HepG2 (cell line): ENCODE results near the gene C16orf82.

Source experiments
- CTCF ChIP-seq: sonication (generic); formaldehyde crosslinking; IDR thresholded peaks from 2 replicates; pipeline ENCODE4 v1.5.0; 2020; ENCODE audit warnings: mild to moderate bottlenecking, missing genetic modification reagents, moderate library complexity
- POLR2AphosphoS5 ChIP-seq: IDR thresholded peaks from 2 replicates; pipeline ENCODE4 v1.6.1; 2012; ENCODE audit warnings: low read depth, low read length
- ZNF143 ChIP-seq: sonication (generic); formaldehyde crosslinking; IDR thresholded peaks from 2 replicates; pipeline ENCODE4 v1.4.0; 2020; ENCODE audit warnings: missing genetic modification reagents
- ZNF224 ChIP-seq: sonication (generic); formaldehyde crosslinking; IDR thresholded peaks from 2 replicates; pipeline ENCODE4 v1.5.0; 2020; ENCODE audit warnings: mild to moderate bottlenecking, missing genetic modification reagents
- ZNF572 ChIP-seq: sonication (generic); formaldehyde crosslinking; IDR thresholded peaks from 2 replicates; pipeline ENCODE4 v1.5.1; 2020; ENCODE audit warnings: mild to moderate bottlenecking, missing genetic modification reagents
- TF ChIP-seq, protein P1 (sequence below): sonication (generic); formaldehyde crosslinking; IDR thresholded peaks from 2 replicates; pipeline ENCODE4 v1.4.0; 2020; ENCODE audit warnings: missing genetic modification reagents
- TF ChIP-seq, protein P2 (sequence below), 2 experiments: IDR thresholded peaks; 2 replicates each; pipeline ENCODE4 v1.6.1; 2011 to 2012; ENCODE audit warnings: low read length in 2 of 2, borderline replicate concordance in 1 of 2, low read depth in 1 of 2, mild to moderate bottlenecking in 1 of 2, moderate library complexity in 1 of 2

- TF ChIP-seq ZNF143 (CRISPR knock-in tag), result no peak
- TF ChIP-seq POLR2AphosphoS5, result no peak
- TF ChIP-seq, protein P1, sequence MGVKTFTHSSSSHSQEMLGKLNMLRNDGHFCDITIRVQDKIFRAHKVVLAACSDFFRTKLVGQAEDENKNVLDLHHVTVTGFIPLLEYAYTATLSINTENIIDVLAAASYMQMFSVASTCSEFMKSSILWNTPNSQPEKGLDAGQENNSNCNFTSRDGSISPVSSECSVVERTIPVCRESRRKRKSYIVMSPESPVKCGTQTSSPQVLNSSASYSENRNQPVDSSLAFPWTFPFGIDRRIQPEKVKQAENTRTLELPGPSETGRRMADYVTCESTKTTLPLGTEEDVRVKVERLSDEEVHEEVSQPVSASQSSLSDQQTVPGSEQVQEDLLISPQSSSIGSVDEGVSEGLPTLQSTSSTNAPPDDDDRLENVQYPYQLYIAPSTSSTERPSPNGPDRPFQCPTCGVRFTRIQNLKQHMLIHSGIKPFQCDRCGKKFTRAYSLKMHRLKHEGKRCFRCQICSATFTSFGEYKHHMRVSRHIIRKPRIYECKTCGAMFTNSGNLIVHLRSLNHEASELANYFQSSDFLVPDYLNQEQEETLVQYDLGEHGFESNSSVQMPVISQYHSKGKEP, result no peak
- no peak for TF ChIP-seq ZNF572 (CRISPR knock-in tag)
- no peak for TF ChIP-seq CTCF
- TF ChIP-seq, protein P2, sequence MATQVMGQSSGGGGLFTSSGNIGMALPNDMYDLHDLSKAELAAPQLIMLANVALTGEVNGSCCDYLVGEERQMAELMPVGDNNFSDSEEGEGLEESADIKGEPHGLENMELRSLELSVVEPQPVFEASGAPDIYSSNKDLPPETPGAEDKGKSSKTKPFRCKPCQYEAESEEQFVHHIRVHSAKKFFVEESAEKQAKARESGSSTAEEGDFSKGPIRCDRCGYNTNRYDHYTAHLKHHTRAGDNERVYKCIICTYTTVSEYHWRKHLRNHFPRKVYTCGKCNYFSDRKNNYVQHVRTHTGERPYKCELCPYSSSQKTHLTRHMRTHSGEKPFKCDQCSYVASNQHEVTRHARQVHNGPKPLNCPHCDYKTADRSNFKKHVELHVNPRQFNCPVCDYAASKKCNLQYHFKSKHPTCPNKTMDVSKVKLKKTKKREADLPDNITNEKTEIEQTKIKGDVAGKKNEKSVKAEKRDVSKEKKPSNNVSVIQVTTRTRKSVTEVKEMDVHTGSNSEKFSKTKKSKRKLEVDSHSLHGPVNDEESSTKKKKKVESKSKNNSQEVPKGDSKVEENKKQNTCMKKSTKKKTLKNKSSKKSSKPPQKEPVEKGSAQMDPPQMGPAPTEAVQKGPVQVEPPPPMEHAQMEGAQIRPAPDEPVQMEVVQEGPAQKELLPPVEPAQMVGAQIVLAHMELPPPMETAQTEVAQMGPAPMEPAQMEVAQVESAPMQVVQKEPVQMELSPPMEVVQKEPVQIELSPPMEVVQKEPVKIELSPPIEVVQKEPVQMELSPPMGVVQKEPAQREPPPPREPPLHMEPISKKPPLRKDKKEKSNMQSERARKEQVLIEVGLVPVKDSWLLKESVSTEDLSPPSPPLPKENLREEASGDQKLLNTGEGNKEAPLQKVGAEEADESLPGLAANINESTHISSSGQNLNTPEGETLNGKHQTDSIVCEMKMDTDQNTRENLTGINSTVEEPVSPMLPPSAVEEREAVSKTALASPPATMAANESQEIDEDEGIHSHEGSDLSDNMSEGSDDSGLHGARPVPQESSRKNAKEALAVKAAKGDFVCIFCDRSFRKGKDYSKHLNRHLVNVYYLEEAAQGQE (IDR thresholded peaks at IDR 0.05; ENCODE audit: borderline replicate concordance in 1 of 2, low read depth in 1 of 2, low read length in 2 of 2), result no peak
- TF ChIP-seq ZNF224, result no peak
Measured at GRCh38 chr16:27113341-27113841, 46.7 kb downstream of the C16orf82 start.
